Subcutaneous abdominal adipose tissue (tissue), 5 donors: ENCODE measurements around the gene ZBTB7B.

Experiments used
- H3K27ac ChIP-seq: one replicate; pipeline ENCODE4 v1.7.0; 2013; ENCODE audit warnings: low read depth, mild to moderate bottlenecking, inconsistent platforms, low read length, moderate library complexity
- H3K27me3 ChIP-seq, 5 donors: one replicate each; pipeline ENCODE4 v1.7.0; 2013; ENCODE audit warnings: low read length in 5 of 5, inconsistent platforms in 1 of 5; ENCODE audit not compliant: control insufficient read depth in 5 of 5, insufficient read depth in 4 of 5
- H3K36me3 ChIP-seq, 5 donors: one replicate each; pipeline ENCODE4 v1.7.0; 2013; ENCODE audit warnings: low read length in 5 of 5; ENCODE audit not compliant: control insufficient read depth in 5 of 5, insufficient read depth in 5 of 5
- H3K4me1 ChIP-seq, 5 donors: one replicate each; pipeline ENCODE4 v1.7.0; 2013; ENCODE audit warnings: low read length in 5 of 5, mild to moderate bottlenecking in 3 of 5, moderate library complexity in 1 of 5; ENCODE audit not compliant: control insufficient read depth in 5 of 5, insufficient read depth in 5 of 5
- H3K4me3 ChIP-seq, 5 donors: one replicate each; pipeline ENCODE4 v1.7.0; 2013; ENCODE audit warnings: low read length in 5 of 5, low read depth in 1 of 5
- H3K9ac ChIP-seq, 5 donors: one replicate each; pipeline ENCODE4 v1.7.0; 2013; ENCODE audit warnings: low read length in 5 of 5, mild to moderate bottlenecking in 4 of 5, moderate library complexity in 3 of 5
- H3K9me3 ChIP-seq, 5 donors: one replicate each; pipeline ENCODE4 v1.7.0; 2013; ENCODE audit warnings: low read length in 5 of 5; ENCODE audit not compliant: control insufficient read depth in 5 of 5
- donor health status: healthy.
- donor health status: healthy.
- donor health status: healthy.
- donor health status: healthy.
- donor health status: healthy.

ZBTB7B gene

DNA sequence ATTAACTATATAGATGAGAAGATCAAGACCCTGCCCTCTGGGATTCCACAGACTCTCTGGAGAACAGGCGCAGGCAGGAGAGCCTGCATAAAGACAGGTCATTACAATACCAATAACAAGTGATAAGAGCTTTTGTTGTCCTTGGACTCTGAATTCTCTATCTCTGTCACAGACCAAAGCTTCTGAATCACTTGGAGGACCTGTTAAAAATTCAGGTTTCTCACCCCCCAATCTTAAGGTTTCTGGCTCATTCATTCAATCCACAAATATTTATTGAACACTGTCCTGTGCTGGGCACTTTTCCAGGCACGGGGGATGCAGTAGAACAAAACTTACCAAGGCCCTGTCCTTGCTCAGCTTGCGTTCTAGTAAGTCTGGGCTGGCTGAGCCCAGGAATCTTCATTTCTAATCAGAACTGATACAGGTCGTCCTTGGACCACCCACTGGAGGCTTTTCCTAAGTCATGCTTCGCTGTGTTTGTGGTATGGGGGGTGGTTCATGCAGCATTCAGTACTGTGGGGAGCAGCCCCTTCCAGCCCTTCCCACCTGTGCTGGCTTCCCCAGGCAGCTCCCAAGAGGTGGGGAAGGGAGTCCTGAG lies 62.3 kb downstream of the ZBTB7B start:
- Histone ChIP-seq H3K4me3 (no peak overlapping the region), H3K4me1 (peaks cover 7 to 44% (median 35%) of the 10 kb centered on the region in 5 donors), H3K9ac (no peak overlapping the region), H3K27ac (no peak overlapping the region), H3K36me3 (peaks cover 0 to 27% (median 18%) of the 10 kb centered on the region in 5 donors), H3K27me3 (no peaks in the 10 kb centered on the region), H3K9me3 (no peaks in the 10 kb centered on the region)

DNA sequence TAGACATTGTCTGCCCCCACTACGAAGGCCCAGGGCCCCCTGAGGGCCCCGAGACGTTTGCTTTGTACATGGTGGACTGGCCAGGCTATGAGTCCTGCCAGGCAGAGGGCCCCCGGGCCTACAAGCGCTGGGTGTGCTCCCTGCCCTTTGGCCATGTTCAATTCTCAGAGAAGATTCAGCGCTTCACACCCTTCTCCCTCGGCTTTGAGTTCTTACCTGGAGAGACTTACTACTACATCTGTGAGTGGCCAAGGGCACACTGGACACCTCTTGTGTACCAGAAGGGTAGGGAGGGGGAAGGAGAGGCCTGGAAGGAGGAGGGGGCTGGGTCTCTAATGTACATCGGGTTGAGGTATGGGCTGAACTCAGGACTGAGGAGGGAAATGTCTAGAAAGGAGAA lies 64.2 kb downstream of the ZBTB7B start:
- no peak overlapping the region for H3K9ac ChIP-seq
- H3K9me3 ChIP-seq = no peaks in the 10 kb centered on the region
- no peak overlapping the region for H3K4me3 ChIP-seq
- no peaks in the 10 kb centered on the region for H3K27me3 ChIP-seq
- H3K4me1 ChIP-seq = peaks cover 4 to 47% (median 39%) of the 10 kb centered on the region in 5 donors
- H3K27ac ChIP-seq = no peak overlapping the region
- H3K36me3 ChIP-seq = peaks cover 0 to 14% (median 4%) of the 10 kb centered on the region in 5 donors
